GM23248 (cell line): ENCODE results near the gene LRMDA.

Experiments
- EZH2 ChIP-seq: fragments of 200-600 bp; sonication (generic); IDR thresholded peaks from 2 replicates; pipeline ENCODE4 v1.6.1; 2018; ENCODE audit warnings: antibody characterized with exemption, mild to moderate bottlenecking; ENCODE audit not compliant: insufficient read depth, poor library complexity, severe bottlenecking
- EZH2phosphoT487 ChIP-seq: fragments of 200-600 bp; sonication (generic); IDR thresholded peaks from 2 replicates; pipeline ENCODE4 v1.6.1; 2018; ENCODE audit warnings: antibody characterized with exemption, moderate library complexity, mild to moderate bottlenecking, low read depth; ENCODE audit not compliant: insufficient read depth

- TF ChIP-seq EZH2 = no peak
- TF ChIP-seq EZH2phosphoT487 = no peak
Measured at GRCh38 chr10:76113952-76114351, 682.5 kb downstream of the LRMDA start.
